Pancreas (tissue), 10 donors: Measurements from ENCODE around the gene CALD1. TPM values are rescaled to one million over a fixed set of nuclear protein-coding genes. Genes with fewer than 3 reads are reported as not detected.

Source experiments
- ATAC-seq, 4 donors: fragments of 200-7000 bp; cut with Tn5 transposase; one replicate each; pipeline versions ENCODE4 v1.8.0 to v1.9.1; 2020; ENCODE audit warnings: mild to moderate bottlenecking in 4 of 4, moderate library complexity in 4 of 4
- DNase-seq, 6 donors: peaks; one replicate each; pipeline ENCODE4 v3.0.0-alpha.2; 2020
- FAIRE-seq: peaks from 2 replicates; lab custom pipeline; 2012; peaks lifted over from hg19 to GRCh38; lab: Jason Lieb, UNC
- H3K27ac ChIP-seq, 4 donors: fragments of 200-600 bp; sonication (generic); 1 replicate in 3 of 4; 2 replicates in 1 of 4; pipeline versions ENCODE4 v1.5.0 to v1.8.0; 2020
- H3K27me3 ChIP-seq, 4 donors: fragments of 200-600 bp; one replicate each; pipeline ENCODE4 v1.8.0; 2021
- H3K36me3 ChIP-seq, 3 donors: fragments of 200-600 bp; sonication (generic) in 1 of 3; one replicate each; pipeline versions ENCODE4 v1.5.0 to v1.8.0; 2020 to 2021
- H3K4me1 ChIP-seq, 3 donors: fragments of 200-600 bp; one replicate each; pipeline ENCODE4 v1.8.0; 2021
- H3K4me3 ChIP-seq, 4 donors: fragments of 200-600 bp; sonication (generic) in 2 of 4; one replicate each; pipeline versions ENCODE4 v1.5.0 to v1.8.0; 2020 to 2021
- H3K9me3 ChIP-seq, 4 donors: fragments of 200-600 bp; one replicate each; pipeline ENCODE4 v1.8.0; 2021
- WGBS, 2 donors: extraction: QIAGEN DNeasy Blood & Tissue Kit; methylation state at CpG; one replicate each; pipeline ENCODE4 v1.1.7; 2013; 5-methylcytosine and 5-hydroxymethylcytosine counted together
- intact Hi-C, 3 donors: fragments of 100-400 bp; cut with DNase I; formaldehyde crosslinking; loops; one replicate each; pipeline versions ENCODE4 v1.11.1 to v1.14.2; 2022
- polyA plus RNA-seq, 2 donors: library from polyadenylated mRNA; stranded (reverse); fragments of 200-250 nt; gene quantifications; one replicate each; pipeline ENCODE4 v1.2.3, GENCODE V29; 2013
- total RNA-seq, 6 donors: library from RNA; stranded (reverse); fragmentation: NEBNext Ultra II Directional in 4 of 6; extraction: Animal tissue kit (Norgen Biotek cat#: 25700) in 4 of 6; gene quantifications; one replicate each; pipeline versions ENCODE4 v1.2.1 to v1.2.4, GENCODE V29; 2021 to 2023
- TF ChIP-seq, protein P1 (sequence below), 4 donors: fragments of 200-600 bp; sonication (generic) in 3 of 4; IDR thresholded peaks; one replicate each; pipeline versions ENCODE4 v1.5.0 to v1.8.0; 2021; ENCODE audit warnings: antibody characterized with exemption in 4 of 4
- donor health status: healthy with polysubstance abuse.
- donor health status: DM: no; HTN: no; CAD: no; lungs with moderate emphysema.
- donor health status: DM: no; HTN: no; CAD: no.
- donor health status: control.
- donor health status: control.
- donor health status: Bipolar disorder and iron deficiency.
- donor health status: DM: yes; HTN: yes; CAD: no.
- donor health status: DM: no; HTN: no; CAD: no.
- donor health status: DM: no; HTN: no; CAD: no.
- donor health status: DM: yes; HTN: yes; CAD: no.

CALD1 gene
- total and polyA plus RNA-seq, 8 donors, result 17.0 to 85.8 (median 33.2) TPM

DNA sequence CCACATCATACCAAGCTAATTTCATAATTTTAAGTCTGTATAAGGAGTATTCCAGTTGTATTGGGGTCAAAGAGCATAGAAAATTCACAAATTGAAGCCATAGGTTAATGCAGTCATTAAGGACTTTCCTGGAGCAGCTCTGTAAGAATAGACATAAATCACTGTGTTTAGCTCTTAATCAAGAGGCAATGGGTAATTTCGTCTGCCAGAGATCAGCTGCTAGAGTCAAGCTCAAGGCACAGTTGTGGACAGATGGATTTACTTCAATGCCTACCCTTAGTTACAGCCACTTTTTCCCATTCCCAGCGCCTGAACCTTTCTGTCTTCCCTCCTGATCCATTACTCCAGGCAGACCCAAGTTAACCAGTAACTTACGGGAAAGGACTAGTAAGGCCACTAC is 166.3 kb downstream of the CALD1 start:
- WGBS, 2 donors, result 59 to 85% methylated on average over 3 of the region's 3 CpGs
- TF ChIP-seq, protein P1, sequence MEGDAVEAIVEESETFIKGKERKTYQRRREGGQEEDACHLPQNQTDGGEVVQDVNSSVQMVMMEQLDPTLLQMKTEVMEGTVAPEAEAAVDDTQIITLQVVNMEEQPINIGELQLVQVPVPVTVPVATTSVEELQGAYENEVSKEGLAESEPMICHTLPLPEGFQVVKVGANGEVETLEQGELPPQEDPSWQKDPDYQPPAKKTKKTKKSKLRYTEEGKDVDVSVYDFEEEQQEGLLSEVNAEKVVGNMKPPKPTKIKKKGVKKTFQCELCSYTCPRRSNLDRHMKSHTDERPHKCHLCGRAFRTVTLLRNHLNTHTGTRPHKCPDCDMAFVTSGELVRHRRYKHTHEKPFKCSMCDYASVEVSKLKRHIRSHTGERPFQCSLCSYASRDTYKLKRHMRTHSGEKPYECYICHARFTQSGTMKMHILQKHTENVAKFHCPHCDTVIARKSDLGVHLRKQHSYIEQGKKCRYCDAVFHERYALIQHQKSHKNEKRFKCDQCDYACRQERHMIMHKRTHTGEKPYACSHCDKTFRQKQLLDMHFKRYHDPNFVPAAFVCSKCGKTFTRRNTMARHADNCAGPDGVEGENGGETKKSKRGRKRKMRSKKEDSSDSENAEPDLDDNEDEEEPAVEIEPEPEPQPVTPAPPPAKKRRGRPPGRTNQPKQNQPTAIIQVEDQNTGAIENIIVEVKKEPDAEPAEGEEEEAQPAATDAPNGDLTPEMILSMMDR (IDR thresholded peaks at IDR 0.05), result no peak
- Histone ChIP-seq H3K27me3 (no peaks in the 10 kb centered on the region), H3K4me3 (no peak overlapping the region), H3K4me1 (peaks cover 5 to 24% (median 18%) of the 10 kb centered on the region in 3 donors), H3K36me3 (no peaks in the 10 kb centered on the region), H3K9me3 (no peaks in the 10 kb centered on the region), H3K27ac (no peak overlapping the region)
- intact Hi-C loops, result loop anchor here in 1 of 3 donors (10.0 kb wide), 1 partner anchor 251 kb away; no protein-coding TSS in a partner anchor
- FAIRE-seq (no peak), ATAC-seq (no peak), DNase-seq (no peak)

DNA sequence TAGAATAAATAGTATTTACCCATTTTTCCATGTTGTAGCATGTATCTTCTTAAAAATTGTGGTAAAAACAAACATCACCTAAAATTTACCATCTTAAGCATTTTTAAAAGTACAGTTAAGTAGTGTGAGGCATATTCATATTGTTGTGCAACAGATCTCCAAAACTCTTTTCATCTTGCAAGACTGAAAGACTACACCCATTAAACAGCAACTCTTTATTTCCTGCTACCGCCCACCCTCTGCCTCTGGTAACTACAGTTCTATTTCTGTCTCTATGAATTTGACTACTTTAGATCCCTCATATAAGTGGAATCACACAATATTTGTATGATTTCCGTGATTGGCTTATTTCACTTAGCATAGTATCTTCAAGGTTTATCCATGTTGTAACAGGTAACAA is 166.8 kb downstream of the CALD1 start:
- Histone ChIP-seq H3K4me3 (no peak overlapping the region), H3K4me1 (peaks cover 5 to 19% (median 14%) of the 10 kb centered on the region in 3 donors), H3K36me3 (no peaks in the 10 kb centered on the region), H3K9me3 (no peaks in the 10 kb centered on the region), H3K27me3 (no peaks in the 10 kb centered on the region), H3K27ac (no peak overlapping the region)
- no peak for ATAC-seq
- intact Hi-C loops, result loop anchor here in 1 of 3 donors (10.0 kb wide), 1 partner anchor 251 kb away; no protein-coding TSS in a partner anchor
- no peak for FAIRE-seq
- DNase-seq, result no peak
- TF ChIP-seq, protein P1 (IDR thresholded peaks at IDR 0.05), result no peak
- WGBS, 2 donors, result 79 to 88% methylated on average over 2 of the region's 2 CpGs

DNA sequence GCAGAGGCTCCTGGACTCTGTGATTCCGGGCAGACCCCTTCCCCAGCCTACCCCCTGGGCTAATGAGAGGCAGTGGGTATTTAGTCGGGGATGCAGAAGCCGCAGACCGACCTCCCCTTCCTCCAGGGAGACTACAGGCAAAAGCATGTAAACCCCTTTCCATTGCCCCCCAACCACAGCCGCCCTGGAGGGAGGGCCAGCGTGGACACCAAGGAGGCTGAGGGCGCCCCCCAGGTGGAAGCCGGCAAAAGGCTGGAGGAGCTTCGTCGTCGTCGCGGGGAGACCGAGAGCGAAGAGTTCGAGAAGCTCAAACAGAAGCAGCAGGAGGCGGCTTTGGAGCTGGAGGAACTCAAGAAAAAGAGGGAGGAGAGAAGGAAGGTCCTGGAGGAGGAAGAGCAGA is 167.9 kb downstream of the CALD1 start:
- no peaks in the 10 kb centered on the region for H3K36me3 ChIP-seq
- H3K27me3 ChIP-seq, result no peaks in the 10 kb centered on the region
- intact Hi-C loops, result loop anchor here in 1 of 3 donors (10.0 kb wide), 1 partner anchor 253 kb away; no protein-coding TSS in a partner anchor
- peak in 1 of 6 donors; percentile 46 for DNase-seq
- TF ChIP-seq, protein P1 (IDR thresholded peaks at IDR 0.05), result no peak
- H3K4me3 ChIP-seq, result no peak overlapping the region
- 83 to 91% methylated on average over 17 of the region's 17 CpGs for WGBS, 2 donors
- FAIRE-seq, result no peak
- H3K9me3 ChIP-seq, result no peaks in the 10 kb centered on the region
- H3K4me1 ChIP-seq, result peaks cover 5 to 13% (median 8%) of the 10 kb centered on the region in 3 donors
- H3K27ac ChIP-seq, result no peak overlapping the region
- no peak for ATAC-seq

DNA sequence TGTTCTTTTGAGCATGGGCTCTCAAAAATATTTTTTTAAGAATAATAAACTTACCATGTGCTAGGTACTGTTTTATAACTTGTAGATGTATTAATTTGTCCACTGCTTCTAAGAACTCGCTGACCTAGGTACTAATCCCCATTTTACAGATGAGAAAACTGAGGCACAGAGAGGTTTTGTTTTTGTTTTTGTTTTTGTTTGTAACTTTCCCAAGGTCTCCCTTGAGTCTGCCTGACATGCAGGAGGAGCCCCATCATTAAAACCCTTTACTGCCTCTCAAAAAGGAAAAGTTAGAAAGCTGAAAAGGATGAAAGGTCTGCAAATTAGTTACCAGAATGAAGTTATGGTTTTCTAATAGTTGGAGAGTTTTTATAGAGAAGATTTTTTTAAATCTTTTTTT is 168.4 kb downstream of the CALD1 start:
- Histone ChIP-seq H3K36me3 (no peaks in the 10 kb centered on the region), H3K4me3 (no peak overlapping the region), H3K27ac (no peak overlapping the region), H3K9me3 (no peaks in the 10 kb centered on the region), H3K4me1 (peaks cover 5 to 8% (median 8%) of the 10 kb centered on the region in 3 donors), H3K27me3 (no peaks in the 10 kb centered on the region)
- no peak for ATAC-seq
- 90 to 100% methylated on average over 1 of the region's 1 CpG for WGBS, 2 donors
- no peak for FAIRE-seq
- intact Hi-C loops, result loop anchor here in 1 of 3 donors (10.0 kb wide), 1 partner anchor 253 kb away; no protein-coding TSS in a partner anchor
- TF ChIP-seq, protein P1 (IDR thresholded peaks at IDR 0.05), result no peak
- DNase-seq, result no peak

DNA sequence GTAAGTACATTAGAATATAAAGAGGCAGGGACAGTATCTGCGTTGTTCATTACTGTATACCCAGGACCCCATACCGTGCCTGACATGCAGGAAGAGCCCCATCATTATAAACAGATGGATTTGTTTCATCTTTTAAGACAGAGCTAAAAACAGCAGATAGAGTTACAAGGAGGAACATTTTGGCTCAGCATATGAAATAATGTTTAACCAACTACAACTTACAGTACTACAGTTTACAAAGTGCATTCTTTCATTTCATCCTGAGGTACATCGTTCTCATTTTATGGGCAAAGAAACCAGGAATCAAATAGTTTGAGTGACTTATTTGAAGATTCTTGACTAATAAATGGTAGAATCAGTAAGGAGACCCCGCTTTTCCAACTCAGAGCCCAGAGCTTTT is 168.8 kb downstream of the CALD1 start:
- ATAC-seq (no peak), FAIRE-seq (no peak), DNase-seq (no peak)
- Histone ChIP-seq H3K9me3 (no peaks in the 10 kb centered on the region), H3K27ac (no peak overlapping the region), H3K36me3 (no peaks in the 10 kb centered on the region), H3K4me1 (peaks cover 2 to 5% (median 4%) of the 10 kb centered on the region in 3 donors), H3K27me3 (no peaks in the 10 kb centered on the region), H3K4me3 (no peak overlapping the region)
- WGBS, 2 donors, result 75 to 77% methylated on average over 4 of the region's 4 CpGs
- intact Hi-C loops, result loop anchor here in 1 of 3 donors (10.0 kb wide), 1 partner anchor 253 kb away; no protein-coding TSS in a partner anchor
- TF ChIP-seq, protein P1 (IDR thresholded peaks at IDR 0.05), result no peak
